T-helper 2 cell treated with Interferon-gamma antibody and Interleukin-4, amounts not matched to agents 100 ng/mL and 5 ng/mL, for 36 hours (primary cell): Measurements from ENCODE around the gene SYNE1. TPM values are rescaled to one million over a fixed set of nuclear protein-coding genes. Genes with fewer than 3 reads are reported as not detected.
"Not testable (repeated sequence)": the region's sequence is repeated elsewhere in the genome, so short reads cannot be mapped to it uniquely, and the experiment has no call there.

Source experiments
- intact Hi-C: fragments of 100-400 bp; cut with micrococcal nuclease; formaldehyde crosslinking; loops from one replicate; pipeline ENCODE4 v1.15.1; 2023
- total RNA-seq: library from RNA; stranded (reverse); gene quantifications from 2 replicates; pipeline ENCODE4 v1.2.3, GENCODE V29; 2022

The SYNE1 gene
- total RNA-seq, 1 donor from 2014 or later = 55.0 TPM

DNA sequence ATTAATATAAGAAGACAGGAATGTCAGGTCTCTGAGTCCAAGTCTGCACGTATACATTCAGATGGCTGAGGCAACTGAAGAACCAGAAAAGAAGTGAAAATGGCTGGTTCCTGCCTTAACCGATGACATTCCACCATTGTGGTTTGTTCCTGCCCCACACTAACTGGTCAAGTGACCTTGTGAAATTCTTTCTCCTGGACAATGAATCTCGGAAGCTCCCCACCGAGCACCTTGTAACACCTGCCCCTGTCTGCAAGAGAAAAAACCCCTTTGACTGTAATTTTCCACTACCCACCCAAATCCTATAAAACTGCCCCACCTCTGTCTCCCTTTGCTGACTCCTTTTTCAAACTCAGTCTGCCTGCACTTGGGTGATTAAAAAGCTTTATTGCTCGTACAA lies 140.4 kb downstream of the SYNE1 start:
- intact Hi-C loops = no loop called here

DNA sequence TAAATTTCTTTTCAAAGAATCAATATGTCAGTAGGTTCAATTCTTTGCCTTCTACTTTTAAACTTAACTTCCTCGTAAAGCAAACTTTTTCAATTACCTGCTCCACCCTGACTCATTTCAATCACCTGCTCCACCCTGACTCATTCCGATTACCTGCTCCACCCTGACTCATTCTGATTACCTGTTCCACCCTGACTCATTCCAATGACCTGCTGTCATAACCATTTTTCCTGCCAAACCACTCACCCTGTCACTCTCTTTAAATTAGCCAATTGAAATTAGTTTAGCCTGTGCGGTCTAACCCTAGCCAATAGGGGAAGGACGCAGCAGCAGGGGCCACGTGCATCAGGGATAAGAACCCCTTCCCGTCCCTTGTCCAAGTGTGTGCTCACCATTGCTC lies 141.7 kb downstream of the SYNE1 start:
- intact Hi-C loops = not testable (repeated sequence)

DNA sequence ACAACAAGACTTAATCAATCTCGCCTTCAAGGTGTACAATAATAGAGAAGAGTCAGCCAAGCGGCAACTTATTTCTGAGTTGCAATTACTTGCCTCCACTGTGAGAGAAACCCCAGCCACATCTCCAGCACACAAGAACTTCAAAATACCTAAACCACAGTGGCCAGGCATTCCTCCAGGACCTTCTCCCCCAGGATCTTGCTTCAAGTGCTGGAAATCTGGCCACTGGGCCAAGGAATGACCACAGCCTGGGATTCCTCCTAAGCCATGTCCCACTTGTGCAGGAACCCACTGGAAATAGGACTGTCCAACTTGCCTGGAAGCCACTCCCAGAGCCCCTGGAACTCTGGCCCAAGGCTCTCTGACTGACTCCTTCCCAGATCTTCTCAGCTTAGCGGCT lies 144.9 kb downstream of the SYNE1 start:
- intact Hi-C loops = not testable (repeated sequence)

DNA sequence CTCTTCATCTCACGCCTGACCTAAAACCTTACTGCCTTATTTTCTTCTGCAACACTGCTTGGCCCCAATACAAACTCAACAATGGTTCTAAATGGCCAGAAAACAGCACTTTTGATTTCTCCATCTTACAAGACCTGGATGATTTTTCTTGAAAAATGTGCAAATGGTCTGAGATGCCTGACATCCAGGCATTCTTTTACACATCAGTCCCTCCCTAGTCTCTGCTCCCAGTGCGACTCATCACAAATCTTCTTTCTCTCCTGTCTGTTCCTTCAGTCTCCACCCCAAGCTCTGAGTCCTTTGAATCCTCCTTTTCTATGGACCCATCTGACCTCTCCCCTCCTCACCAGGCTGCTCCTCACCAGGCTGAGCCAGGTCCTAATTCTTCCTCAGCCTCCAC lies 145.7 kb downstream of the SYNE1 start:
- intact Hi-C loops = not testable (repeated sequence)

DNA sequence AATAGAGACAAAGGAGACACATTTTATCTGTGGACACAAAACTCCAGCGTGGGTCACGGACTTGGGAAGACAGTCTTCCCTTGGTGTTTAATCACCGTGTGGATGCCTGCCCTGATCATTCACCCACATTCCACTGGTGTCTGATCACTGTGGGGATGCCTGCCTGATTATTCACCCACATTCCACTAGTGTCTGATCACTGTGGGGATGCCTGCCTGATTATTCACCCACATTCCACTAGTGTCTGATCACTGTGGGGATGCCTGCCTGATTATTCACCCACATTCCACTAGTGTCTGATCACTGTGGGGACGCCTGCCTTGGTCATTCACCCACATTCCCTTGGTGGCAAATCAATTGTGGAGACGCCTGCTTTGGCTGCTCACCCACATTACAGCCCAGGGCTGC lies 146.2 kb downstream of the SYNE1 start:
- intact Hi-C loops = not testable (repeated sequence)

DNA sequence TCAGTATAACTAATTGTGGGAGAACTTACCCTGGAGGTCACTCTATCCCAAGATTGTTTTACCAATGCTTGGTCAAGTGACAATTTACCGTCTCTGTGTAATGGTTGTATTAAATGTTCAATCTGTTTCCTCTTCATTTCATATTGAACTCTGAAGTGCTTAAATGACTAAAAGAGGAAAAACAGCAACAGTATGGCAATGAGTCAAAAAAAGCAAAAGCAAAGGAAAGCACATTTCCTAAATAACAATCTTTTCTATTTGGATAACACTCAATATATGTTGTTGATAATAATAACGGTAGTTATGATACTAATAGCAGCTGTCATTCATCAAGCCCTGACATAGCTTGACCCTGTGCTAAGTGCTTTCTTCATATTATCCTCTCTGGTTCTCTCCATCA lies 152.4 kb downstream of the SYNE1 start:
- intact Hi-C loops = loop anchor here (5.0 kb wide), 2 partner anchors 412 to 462 kb away; no protein-coding TSS in a partner anchor

DNA sequence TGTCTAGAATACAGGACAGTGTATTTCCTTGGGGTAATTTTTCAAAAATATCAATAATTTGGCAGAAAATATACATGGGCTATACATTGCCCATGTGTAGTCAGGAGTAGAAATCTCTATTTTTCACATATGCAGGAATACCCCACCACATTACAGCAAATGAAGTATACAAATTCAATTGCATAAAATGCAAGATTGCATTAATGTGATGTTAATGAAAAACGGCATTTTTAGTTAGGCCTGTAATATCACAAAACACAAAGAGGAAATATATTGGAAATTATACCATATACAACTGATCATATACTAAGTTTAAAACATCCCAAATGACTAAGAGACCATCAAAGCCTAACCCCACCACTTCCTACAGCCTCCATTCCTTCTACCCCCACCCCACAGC lies 154.9 kb downstream of the SYNE1 start:
- intact Hi-C loops = no loop called here

DNA sequence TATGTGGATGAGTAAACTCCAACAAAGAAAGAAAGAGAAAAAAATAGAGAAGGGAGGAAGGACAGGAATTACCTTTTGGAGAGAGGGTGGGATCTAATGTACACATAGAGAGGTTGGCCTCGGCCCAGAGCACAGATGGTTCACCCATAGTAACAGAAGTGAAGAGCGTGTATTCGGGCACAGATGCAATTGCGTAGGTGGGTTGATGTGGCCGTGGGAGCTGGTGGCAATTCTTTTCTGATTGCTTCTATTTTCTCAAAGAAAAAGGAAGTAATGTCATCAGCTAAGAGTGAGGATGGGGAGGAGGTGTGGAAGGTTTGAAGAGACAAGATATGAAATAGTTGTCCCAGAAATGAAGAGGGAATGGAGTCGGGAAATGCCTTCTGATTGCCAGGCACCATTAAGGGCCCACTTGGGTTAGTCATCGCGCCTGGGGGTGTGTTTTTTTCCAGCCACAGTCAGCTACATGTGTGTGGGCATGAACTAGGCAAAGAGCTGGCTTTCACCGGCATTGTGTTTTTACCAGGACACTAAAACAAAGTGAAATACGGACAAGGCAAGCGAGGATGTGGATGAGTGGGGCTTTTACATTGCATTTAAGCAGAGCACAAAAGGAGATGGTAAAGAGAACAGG lies 158.7 kb downstream of the SYNE1 start:
- intact Hi-C loops = no loop called here

DNA sequence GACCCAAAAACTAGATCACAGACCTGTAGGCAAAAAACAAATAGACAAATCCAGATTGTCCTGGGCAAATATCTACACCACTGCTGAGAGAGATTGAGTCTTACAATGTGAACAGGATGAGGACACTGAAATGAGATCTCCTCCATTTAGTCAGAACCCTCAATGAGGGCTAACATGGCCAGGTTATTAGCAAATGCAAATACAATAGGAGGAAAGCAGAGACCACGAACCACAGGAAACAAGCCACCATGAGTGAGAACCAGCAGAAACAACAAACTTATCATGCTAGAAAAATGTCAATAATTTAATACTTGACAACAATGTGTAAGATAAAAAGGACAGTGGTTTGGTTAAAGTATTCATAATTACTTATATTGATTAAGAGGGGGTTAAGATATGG lies 162.8 kb downstream of the SYNE1 start:
- intact Hi-C loops = no loop called here

DNA sequence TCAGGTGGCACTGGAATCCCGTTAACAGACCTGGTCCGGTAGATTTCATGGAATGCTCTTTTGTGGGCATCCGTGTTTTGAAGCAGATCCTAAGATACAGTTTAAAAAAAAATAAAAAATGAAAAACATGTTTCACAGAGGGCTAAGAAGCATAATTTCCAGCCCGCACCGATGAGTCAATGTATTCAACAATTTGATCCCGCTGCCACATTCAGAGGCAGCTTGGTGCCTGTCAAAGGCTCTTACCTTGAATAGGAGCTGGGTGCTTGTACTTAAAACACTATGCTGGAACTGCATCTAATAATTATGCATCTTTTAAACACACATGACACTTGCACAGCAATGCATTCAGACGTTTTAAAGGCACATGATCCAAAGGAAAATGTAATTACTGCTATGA lies 164.8 kb downstream of the SYNE1 start:
- intact Hi-C loops = no loop called here

DNA sequence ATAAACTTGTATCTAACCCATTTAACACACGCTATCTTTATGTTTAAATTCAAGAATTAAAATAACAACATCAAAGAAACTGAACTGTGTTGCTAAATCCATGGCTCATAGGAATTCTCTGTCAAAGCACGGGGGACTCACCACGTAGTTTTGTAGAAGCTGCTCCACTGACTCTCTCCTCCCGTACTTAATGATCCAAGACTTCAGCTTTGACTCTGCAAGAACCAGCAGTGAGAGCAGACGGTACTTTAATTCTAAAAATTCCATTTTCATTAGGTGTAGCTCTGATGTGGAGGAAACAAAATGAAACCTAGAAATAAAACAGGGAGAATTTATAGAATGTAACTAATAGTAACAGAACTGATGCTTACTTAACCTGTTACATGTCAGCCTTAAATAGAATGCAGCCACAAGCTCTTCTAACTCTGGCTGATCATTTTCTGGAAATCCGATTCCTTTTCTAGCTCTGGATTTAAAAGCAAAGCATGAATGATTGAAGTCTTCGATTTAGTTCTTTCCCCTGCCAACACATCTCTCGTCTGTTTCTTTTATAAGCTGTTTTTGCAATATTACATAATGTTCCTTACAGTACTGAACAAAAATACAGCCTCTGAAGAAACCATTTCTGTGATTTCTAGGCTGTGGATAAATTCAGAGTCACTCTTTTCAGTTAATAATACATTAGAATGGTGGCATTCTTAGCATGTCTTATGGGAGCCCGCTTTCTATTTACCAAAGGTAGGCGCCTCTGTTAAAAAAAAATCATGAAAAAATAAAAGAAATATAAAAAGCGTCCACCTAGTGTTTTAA lies 165.5 kb downstream of the SYNE1 start:
- intact Hi-C loops = no loop called here

DNA sequence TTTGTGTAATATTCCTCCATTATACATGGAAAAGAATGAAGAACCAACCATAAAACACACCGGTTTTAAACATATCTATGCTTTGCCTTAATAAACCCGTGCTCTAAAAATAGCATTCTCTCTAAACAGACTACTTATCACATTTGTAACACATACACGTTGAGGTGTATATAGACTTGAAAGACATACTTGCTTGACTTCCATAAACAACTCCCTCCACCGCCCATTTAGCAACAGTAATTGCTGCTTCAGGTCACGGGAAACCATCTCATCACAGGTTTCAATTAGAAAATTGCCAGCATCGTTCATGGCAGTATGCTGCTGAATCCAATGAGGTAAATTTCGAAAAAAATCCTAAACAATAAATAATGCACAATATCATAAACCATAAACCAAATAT lies 174.0 kb downstream of the SYNE1 start:
- intact Hi-C loops = no loop called here

DNA sequence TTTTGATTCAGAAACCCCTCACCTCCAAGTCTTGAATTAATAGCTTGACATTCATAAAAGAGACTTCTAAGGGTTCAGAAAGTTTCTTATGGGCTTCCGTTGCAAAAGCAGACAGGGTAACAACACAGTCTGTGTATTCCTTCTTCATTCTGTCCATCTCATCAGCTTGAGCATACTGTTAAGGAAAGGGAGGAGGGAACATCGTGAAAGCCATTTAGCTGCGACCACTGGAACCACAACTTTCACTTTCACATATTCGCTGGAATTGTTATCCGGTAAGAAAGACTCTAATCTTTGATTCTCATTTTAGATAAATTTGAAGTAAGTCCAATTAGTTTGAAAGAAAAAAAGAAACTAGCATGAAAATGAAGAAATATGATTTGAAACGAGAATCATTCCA lies 174.4 kb downstream of the SYNE1 start:
- intact Hi-C loops = no loop called here

DNA sequence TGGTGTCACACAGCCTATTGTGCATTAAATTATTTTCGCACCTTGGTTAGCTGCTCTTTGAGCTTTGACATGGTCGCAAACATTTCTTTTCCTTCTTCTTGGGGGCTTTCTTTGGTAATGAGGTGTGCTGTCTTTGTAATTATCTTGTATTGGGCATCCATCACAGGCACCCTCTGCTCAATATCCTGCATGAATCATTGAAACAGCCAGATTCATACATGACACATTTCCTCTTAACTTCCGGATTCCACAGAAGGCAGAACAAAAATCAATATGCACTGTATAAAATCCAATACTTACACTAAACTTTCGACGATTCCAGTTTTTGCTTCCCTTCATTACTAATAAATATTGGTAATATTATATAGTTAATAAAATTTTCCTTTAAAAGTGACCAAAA lies 175.6 kb downstream of the SYNE1 start:
- intact Hi-C loops = no loop called here

DNA sequence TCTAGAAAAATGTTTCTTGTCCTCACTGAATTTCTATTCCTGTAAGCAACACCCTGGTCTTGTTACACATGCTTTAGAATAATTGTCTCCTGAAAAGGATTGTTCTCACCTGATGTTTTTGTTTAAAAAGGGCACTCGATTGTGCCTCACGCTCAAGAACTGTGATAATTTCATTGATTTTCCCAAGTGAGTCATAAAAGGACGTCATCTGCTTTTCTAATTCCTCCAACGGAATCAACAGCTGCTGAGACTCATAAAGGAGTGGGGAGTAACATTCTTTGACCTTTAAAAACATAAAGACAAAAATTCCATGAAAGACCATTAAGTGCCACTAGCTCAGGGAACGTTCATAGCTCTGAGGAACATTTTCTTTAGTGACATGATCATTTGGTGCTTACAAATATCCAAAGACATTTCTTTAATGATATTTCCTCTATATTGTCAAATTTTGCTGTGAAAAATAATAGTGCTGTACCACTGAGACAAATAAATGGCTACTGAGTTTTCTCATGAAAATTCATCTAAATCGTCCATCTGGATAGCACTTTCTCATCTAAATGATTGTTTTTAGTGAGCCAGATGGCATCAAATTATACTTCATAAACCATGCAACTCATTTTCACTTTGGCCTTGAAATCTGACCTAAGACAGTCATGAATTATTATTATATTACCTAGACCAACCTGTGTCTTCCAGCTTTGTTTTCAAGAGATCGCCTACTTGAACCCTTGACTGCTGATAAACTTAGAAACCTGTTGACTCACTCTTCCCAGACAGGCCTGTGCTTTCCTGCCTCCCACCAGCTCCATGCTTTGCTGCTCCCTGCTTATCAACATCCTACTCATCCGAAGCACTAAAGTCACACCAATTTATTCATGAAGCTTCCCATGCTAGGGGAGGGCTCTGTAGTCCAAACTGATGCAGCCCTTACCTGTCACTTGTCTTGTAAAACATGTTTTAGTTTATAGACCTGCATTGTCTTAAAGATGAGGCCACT lies 178.2 kb downstream of the SYNE1 start:
- intact Hi-C loops = no loop called here

DNA sequence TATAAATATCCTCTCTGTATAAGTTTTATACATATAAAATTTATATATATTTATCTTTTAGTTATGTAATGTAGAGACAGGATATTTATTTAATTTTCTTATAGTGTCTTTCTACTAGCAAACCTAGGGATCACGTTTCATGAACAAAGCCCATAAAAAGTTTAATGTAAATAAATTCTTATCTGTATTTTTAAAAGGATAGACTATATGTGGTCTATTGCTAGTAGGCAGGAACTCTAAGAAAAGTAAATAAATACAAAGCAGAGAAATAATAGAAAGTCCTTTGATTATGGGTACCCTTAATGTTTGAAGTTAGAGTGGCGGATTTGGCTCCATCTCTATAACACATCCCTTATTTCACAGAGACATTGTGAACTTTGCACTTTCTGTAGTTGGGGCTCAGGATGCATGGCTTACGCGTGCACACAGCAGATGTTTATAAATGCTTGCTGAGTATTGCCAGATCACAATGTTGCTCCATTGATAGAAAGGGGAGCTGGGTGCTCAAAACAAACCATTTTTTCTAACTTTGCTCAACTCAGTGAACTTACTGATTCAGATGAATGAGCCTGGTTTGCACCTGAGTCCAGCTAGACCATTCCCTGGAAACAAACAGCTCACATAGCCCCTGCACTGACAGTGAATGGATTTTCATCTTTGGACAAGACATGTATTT lies 179.1 kb downstream of the SYNE1 start:
- intact Hi-C loops = no loop called here

DNA sequence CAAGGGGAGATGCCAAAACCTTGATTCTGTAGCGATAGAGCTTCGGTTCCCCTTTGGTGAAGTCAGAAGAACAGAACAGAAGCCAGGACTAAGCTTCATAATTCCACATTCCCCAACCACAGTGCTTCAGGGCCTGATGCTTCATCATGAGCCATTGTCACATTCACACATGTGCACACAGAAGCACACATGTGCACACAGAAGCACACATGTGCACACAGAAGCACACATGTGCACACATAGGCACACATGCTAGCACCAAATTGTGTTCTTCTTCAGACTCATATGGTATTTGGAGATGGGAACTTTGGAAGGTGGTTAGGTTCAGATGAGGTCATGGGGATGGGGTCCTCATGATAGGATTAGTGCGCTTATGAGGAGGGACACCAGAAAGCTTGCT lies 183.2 kb downstream of the SYNE1 start:
- intact Hi-C loops = no loop called here

DNA sequence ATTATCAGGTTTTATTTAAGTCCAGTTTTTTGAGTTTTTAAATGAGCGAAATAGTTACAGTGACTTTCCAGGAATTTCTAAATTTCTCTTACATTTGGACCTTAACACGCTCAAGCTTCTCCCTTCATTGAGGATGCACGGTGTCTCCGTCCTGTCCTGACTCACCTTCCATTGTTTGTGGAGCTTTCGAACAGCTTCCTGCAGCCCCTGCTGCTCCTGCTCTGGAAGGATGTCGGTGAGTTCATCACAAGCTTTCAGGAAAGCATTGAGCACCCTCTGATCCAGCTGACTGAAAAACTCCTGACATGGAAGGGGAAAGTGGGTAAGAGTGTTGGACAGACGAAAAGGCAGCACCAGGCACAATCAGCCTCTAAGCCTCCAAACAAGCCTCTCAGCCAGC lies 183.7 kb downstream of the SYNE1 start:
- intact Hi-C loops = no loop called here

DNA sequence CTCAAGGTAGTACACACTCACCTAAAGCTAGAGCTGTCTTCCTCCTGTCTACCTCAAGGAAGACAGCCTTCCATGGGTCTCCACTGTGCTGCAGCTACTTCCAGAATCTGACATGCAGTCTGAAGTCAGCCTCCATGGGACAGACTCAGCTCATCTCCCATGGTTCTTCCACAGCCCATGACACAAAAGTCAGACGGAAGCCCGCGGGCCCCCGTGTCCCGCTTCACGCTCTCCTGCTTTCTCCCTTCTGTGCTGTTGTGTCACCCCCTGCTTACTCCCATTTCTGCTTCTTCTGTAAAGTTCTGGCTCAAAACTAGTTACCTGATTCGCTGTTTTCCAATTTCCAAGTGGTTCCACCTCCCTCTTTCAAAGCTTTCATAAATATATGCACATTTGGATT lies 184.5 kb downstream of the SYNE1 start:
- intact Hi-C loops = no loop called here

DNA sequence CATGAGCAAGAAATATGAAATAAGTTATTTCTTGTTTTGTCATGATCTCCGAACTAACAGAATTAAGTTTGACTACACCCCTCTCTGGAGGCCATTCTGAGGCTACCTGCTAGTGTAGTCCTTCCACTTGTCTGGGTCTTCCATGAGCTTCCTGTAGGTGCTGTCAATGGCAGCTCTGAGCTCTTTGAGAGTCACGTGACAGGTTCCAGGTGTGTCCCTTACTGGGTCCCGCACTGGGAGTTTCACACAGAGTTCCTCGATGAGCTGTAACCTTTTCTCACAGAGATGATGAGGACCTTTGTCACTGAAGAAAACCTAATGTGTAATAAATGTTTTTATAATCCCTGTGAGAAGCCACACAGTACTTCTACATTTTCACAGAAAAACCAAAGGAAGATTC lies 186.6 kb downstream of the SYNE1 start:
- intact Hi-C loops = no loop called here

DNA sequence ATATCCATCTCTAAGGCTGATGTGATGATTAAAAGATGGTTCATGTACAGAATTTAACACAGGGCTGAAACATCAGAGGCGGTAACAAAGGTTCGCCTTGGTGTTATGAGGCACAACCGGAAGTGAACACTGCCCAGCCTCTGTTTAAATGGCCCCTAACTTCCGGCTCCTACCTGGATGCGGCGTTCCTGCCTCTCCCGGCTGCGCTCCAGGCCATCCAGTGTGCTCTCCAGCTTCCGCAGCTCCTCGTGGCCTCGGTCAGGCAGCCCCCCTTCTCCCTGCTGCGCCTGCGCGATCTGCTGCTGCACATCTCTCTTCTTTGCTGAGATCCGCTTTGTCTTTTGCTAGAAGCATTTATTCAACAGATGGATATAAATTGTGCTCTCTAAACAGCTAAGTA lies 195.3 kb downstream of the SYNE1 start:
- intact Hi-C loops = no loop called here
